GM12873 (cell line): ENCODE measurements around the gene PCSK2.

Experiments used
- CTCF ChIP-seq: IDR thresholded peaks from 2 replicates; pipeline ENCODE4 v1.5.1; 2012; ENCODE audit warnings: low read depth, mild to moderate bottlenecking, moderate library complexity, low read length, control low read depth; ENCODE audit not compliant: insufficient read depth; ENCODE audit errors: missing control alignments

PCSK2 gene

GRCh38 chr20:17334932-17335331 is 108.1 kb downstream of the PCSK2 start:
- TF ChIP-seq CTCF, result no peak

GRCh38 chr20:17339000-17339399 is 112.2 kb downstream of the PCSK2 start:
- TF ChIP-seq CTCF, result no peak

GRCh38 chr20:17343091-17343490 is 116.3 kb downstream of the PCSK2 start:
- TF ChIP-seq CTCF, result no peak

- TF ChIP-seq CTCF, result no peak
Observed at GRCh38 chr20:17343656-17344452, 117.0 kb downstream of the PCSK2 start.

GRCh38 chr20:17344790-17345189 is 118.0 kb downstream of the PCSK2 start:
- no peak for TF ChIP-seq CTCF

GRCh38 chr20:17345321-17345720 is 118.5 kb downstream of the PCSK2 start:
- no peak for TF ChIP-seq CTCF

GRCh38 chr20:17350321-17350720 is 123.5 kb downstream of the PCSK2 start:
- no peak for TF ChIP-seq CTCF
